Measurements from ENCODE around the gene ALDH3A2.

Gene ALDH3A2

DNA sequence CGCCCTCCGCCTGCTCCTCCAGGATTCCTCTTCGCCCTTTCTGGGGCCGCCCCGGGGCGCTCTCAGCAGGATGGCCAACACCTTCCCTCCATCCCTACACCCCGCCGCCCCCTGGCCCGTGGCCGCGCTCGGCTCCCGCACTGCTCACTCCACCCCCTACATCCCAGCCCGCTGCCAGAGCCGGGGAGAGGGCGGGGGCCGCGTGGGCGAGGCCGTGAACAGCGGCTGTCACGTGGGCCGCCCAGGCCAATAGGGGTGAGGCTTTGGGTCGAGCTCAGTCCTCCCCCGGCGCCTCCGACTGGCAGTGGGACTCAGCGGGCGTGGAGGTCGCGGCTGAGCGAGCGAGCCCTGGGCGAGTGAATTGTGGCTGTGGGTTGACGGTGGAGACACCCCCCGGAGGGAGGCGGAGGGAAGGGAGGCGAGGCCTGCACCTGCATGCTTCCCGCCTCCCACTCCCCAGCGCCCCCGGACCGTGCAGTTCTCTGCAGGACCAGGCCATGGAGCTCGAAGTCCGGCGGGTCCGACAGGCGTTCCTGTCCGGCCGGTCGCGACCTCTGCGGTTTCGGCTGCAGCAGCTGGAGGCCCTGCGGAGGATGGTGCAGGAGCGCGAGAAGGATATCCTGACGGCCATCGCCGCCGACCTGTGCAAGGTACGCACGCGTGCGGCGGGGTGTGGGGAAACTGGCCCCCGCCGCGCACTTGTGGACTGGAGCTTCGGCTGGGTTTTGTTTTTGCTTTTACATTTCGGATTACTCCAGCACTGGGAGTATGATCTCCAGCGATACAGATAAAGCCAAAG, at the start of gene ALDH3A2:
Gene ALDH3A2, plus strand, starts transcription at position 277 of the 799 bp plus-strand sequence. Its CDS starts 221 bp downstream, at position 498.
- H3K27me3 Mint-ChIP-seq (ENCODE audit: low read depth) = no peaks in the 10 kb centered on the region
- peak within 1 kb of the TSS; percentile 97 to 98 (median 97) for H3K27ac Mint-ChIP-seq
- peaks cover 23% of the 10 kb centered on the region for H3K36me3 Mint-ChIP-seq (ENCODE audit: low read depth)
- TF ChIP-seq, protein P1, sequence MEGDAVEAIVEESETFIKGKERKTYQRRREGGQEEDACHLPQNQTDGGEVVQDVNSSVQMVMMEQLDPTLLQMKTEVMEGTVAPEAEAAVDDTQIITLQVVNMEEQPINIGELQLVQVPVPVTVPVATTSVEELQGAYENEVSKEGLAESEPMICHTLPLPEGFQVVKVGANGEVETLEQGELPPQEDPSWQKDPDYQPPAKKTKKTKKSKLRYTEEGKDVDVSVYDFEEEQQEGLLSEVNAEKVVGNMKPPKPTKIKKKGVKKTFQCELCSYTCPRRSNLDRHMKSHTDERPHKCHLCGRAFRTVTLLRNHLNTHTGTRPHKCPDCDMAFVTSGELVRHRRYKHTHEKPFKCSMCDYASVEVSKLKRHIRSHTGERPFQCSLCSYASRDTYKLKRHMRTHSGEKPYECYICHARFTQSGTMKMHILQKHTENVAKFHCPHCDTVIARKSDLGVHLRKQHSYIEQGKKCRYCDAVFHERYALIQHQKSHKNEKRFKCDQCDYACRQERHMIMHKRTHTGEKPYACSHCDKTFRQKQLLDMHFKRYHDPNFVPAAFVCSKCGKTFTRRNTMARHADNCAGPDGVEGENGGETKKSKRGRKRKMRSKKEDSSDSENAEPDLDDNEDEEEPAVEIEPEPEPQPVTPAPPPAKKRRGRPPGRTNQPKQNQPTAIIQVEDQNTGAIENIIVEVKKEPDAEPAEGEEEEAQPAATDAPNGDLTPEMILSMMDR (IDR thresholded peaks at IDR 0.05; ENCODE audit: unreplicated experiment in 3 of 3) = peak in 2 of 3 experiments; percentile 14 to 17
- peaks cover 46% of the 10 kb centered on the region for H3K4me1 Mint-ChIP-seq
- no peaks in the 10 kb centered on the region for H3K9me3 Mint-ChIP-seq
- H3K4me3 Mint-ChIP-seq = peak within 1 kb of the TSS; percentile 93 to 99 (median 98)

DNA sequence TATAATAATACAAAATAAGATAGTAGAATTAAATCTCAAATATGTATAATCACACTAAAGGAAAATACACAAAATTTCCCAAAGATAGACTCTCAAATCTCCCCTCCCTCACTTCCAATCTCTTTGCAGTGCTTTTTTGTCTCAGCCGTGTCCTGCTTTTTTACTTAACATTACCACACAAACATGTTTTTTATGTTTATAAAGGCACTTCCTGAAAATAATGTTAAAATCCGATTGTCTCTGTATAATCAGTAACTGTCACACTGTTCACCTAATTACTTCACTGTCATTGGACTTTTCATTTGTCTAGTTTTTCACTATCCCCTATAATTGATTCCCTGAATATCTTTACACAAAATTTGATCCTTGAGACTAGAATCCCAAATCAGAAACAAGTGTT, 38.2 kb upstream of the ALDH3A2 start:
- Mint-ChIP-seq H3K9me3 (no peaks in the 10 kb centered on the region), H3K4me1 (no peaks in the 10 kb centered on the region), H3K4me3 (no peak overlapping the region), H3K36me3 (ENCODE audit: low read depth) (no peaks in the 10 kb centered on the region), H3K27me3 (ENCODE audit: low read depth) (no peaks in the 10 kb centered on the region), H3K27ac (no peak overlapping the region)
- TF ChIP-seq, protein P1 (IDR thresholded peaks at IDR 0.05; ENCODE audit: unreplicated experiment in 3 of 3) = no peak

DNA sequence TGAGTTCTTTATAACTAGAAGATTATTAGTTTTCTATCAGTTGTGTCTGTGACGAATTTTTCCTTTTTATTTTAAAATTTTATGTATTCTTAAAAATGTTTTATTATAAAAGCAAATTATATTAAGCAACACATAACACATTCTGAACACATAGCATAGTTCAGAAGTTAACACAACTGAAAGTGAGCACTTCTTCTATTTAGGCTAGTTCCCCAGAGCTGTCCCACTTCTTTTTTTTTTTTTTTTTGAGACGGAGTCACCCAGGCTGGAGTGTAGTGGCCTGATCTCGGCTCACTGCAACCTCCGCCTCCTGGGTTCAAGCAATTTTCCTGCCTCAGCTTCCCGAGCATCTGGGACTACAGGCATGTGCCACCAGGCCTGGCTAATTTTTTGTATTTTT, 37.7 kb upstream of the ALDH3A2 start:
- Mint-ChIP-seq H3K4me3 (no peak overlapping the region), H3K27ac (no peak overlapping the region), H3K36me3 (ENCODE audit: low read depth) (no peaks in the 10 kb centered on the region), H3K9me3 (no peaks in the 10 kb centered on the region), H3K4me1 (no peaks in the 10 kb centered on the region), H3K27me3 (ENCODE audit: low read depth) (no peaks in the 10 kb centered on the region)
- TF ChIP-seq, protein P1 (IDR thresholded peaks at IDR 0.05; ENCODE audit: unreplicated experiment in 3 of 3) = no peak

DNA sequence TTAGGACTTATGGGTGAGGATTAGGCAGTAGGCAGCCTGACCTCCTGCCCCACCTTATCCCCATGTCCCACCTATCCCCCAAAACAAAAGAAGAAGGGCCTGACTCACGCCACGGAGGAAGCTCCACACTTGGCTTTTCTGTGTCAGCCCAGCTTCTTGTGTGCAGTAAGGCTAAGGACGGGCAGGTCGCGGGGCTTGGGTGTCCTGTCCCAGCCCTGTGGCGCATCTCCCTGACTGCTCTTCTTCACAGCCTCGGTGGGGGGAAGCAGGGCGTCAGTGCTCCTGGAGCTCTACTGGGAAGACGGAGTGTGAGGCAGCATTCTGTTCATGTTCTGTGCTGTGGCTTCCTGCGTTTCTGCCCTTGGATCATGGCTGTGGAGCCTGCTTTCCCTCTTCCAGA, 34.6 kb upstream of the ALDH3A2 start:
- no peak overlapping the region for H3K27ac Mint-ChIP-seq
- no peaks in the 10 kb centered on the region for H3K27me3 Mint-ChIP-seq (ENCODE audit: low read depth)
- H3K4me3 Mint-ChIP-seq = no peak overlapping the region

DNA sequence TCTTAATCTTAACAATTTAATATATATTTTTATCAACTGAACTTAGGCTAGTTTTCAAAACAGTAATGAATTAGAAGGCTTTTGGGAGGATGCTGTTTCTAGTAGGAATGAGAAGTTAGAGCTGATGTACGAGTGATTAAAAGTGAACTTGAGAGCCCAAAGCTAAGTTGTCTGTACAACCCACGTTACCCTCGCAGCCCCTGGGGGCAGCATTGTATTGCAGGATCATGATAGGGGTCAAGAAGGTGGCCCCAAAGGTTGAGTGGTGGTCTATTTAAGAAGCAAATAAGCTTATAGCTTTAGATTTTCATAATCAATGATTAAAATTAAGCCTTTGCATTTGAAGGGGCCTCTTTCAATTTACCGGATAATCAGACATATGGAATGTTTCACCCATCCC, 33.7 kb upstream of the ALDH3A2 start:
- Mint-ChIP-seq H3K27me3 (ENCODE audit: low read depth) (no peaks in the 10 kb centered on the region), H3K27ac (no peak overlapping the region), H3K4me3 (no peak overlapping the region), H3K9me3 (peaks cover 30% of the 10 kb centered on the region), H3K36me3 (ENCODE audit: low read depth) (peaks cover 20% of the 10 kb centered on the region), H3K4me1 (no peaks in the 10 kb centered on the region)
- TF ChIP-seq, protein P1 (IDR thresholded peaks at IDR 0.05; ENCODE audit: unreplicated experiment in 3 of 3) = no peak

More for the DNA sequence above, 34.6 kb upstream of the ALDH3A2 start:
- no peaks in the 10 kb centered on the region for H3K4me1 Mint-ChIP-seq
- peaks cover 10% of the 10 kb centered on the region for H3K36me3 Mint-ChIP-seq (ENCODE audit: low read depth)
- peaks cover 21% of the 10 kb centered on the region for H3K9me3 Mint-ChIP-seq
- TF ChIP-seq, protein P1 (IDR thresholded peaks at IDR 0.05; ENCODE audit: unreplicated experiment in 3 of 3) = no peak

DNA sequence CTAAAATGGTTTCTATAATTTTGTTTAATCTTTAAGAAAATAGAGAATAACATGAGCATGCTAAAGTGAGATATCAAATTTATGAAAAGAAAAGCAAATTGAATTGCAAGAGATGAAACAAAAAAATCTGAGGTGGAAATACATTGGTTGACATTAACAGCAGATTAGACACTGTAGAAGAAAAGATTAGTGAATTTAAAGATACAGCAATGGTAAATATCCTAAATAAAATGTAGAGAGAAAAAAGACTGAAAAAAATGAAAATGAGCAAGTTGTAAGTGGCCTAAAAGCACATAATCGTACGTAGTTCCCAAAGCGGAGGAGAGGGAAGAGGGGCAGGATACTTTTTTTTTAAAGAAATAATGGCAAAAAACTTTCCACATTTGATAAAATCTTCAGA, 30.5 kb upstream of the ALDH3A2 start:
- TF ChIP-seq, protein P1 (IDR thresholded peaks at IDR 0.05; ENCODE audit: unreplicated experiment in 3 of 3) = no peak
- Mint-ChIP-seq H3K27ac (no peak overlapping the region), H3K36me3 (ENCODE audit: low read depth) (peaks cover 22% of the 10 kb centered on the region), H3K9me3 (peaks cover 45% of the 10 kb centered on the region), H3K27me3 (ENCODE audit: low read depth) (no peaks in the 10 kb centered on the region), H3K4me3 (no peak overlapping the region), H3K4me1 (no peaks in the 10 kb centered on the region)

Data from nephron (organoid).